IMR-90 (cell line): ENCODE data around the gene NPDC1. TPM values are rescaled to one million over a fixed set of nuclear protein-coding genes. Genes with fewer than 3 reads are reported as not detected.

Experiments used
- ATAC-seq: fragments of 200-7000 bp; cut with Tn5 transposase; 2 replicates; pipeline ENCODE4 v1.9.1; 2020; ENCODE audit warnings: low read depth, mild to moderate bottlenecking, moderate library complexity
- BruUV-seq: library from RNA; stranded (reverse); fragments of 400-500 nt; replicated peaks from 2 replicates; lab custom pipeline; 2021; lab: Mats Ljungman, UMichigan
- CTCF ChIA-PET: fragments of 300-600 bp; formaldehyde crosslinking; extraction: SDS; loops from one replicate; lab custom pipeline; 2021; ENCODE audit warnings: antibody characterized with exemption; lab: Yijun Ruan, JAX
- POLR2A ChIA-PET: fragments of 300-600 bp; sonication (Branson Sonifier 250); formaldehyde crosslinking; loops from one replicate; lab custom pipeline; 2022; ENCODE audit warnings: antibody characterized with exemption; ENCODE audit not compliant: unreplicated experiment; lab: Charles Lee
- DNase-seq: peaks from one replicate; pipeline ENCODE4 v3.0.0; 2013
- H2AFZ ChIP-seq: replicated peaks from 2 replicates; pipeline ENCODE3; 2013; ENCODE audit warnings: low read length, mild to moderate bottlenecking; ENCODE audit not compliant: poor library complexity
- H2AK5ac ChIP-seq: 2 replicates; pipeline ENCODE4 v1.6.1; 2013; ENCODE audit warnings: low read depth, low read length, inconsistent platforms
- H2AK9ac ChIP-seq: replicated peaks from 2 replicates; pipeline ENCODE3; 2013; ENCODE audit warnings: mild to moderate bottlenecking, low read depth, low read length, moderate library complexity; ENCODE audit not compliant: poor library complexity
- H2BK120ac ChIP-seq: 2 replicates; pipeline ENCODE4 v1.6.1; 2013; ENCODE audit warnings: low read depth, low read length, inconsistent platforms
- H2BK15ac ChIP-seq: 3 replicates; pipeline ENCODE4 v1.6.1; 2013; ENCODE audit warnings: low read depth, low read length, inconsistent platforms
- H2BK20ac ChIP-seq: 2 replicates; pipeline ENCODE4 v1.6.1; 2013; ENCODE audit warnings: low read depth, mild to moderate bottlenecking, inconsistent platforms, low read length, moderate library complexity
- H2BK5ac ChIP-seq: 2 replicates; pipeline ENCODE4 v1.6.1; 2013; ENCODE audit warnings: mild to moderate bottlenecking, low read depth, low read length, inconsistent platforms; ENCODE audit not compliant: poor library complexity, severe bottlenecking
- H3K14ac ChIP-seq: replicated peaks from 2 replicates; pipeline ENCODE4 v1.6.1; 2013; ENCODE audit warnings: low read depth, low read length, inconsistent platforms
- H3K18ac ChIP-seq: 2 replicates; pipeline ENCODE4 v1.6.1; 2013; ENCODE audit warnings: low read depth, low read length, control low read depth
- H3K23ac ChIP-seq: 2 replicates; pipeline ENCODE4 v1.6.1; 2013; ENCODE audit warnings: low read depth, low read length, inconsistent platforms
- H3K27ac ChIP-seq: 2 replicates; pipeline ENCODE4 v1.5.1; 2013; ENCODE audit warnings: mild to moderate bottlenecking, control low read depth, low read length; ENCODE audit not compliant: insufficient read depth
- H3K27me3 ChIP-seq: 2 replicates; pipeline ENCODE4 v1.6.1; 2013; ENCODE audit warnings: low read length; ENCODE audit not compliant: control insufficient read depth, insufficient read depth
- H3K36me3 ChIP-seq: 2 replicates; pipeline ENCODE4 v1.6.1; 2013; ENCODE audit warnings: low read length, mixed read lengths; ENCODE audit not compliant: control insufficient read depth, insufficient read depth
- H3K4ac ChIP-seq: 2 replicates; pipeline ENCODE4 v1.6.1; 2013; ENCODE audit warnings: low read depth, low read length, inconsistent platforms
- H3K4me1 ChIP-seq: 2 replicates; pipeline ENCODE4 v1.6.1; 2013; ENCODE audit warnings: low read length, mixed read lengths; ENCODE audit not compliant: control insufficient read depth, insufficient read depth
- H3K4me2 ChIP-seq: 2 replicates; pipeline ENCODE4 v1.6.1; 2013; ENCODE audit warnings: low read depth, mild to moderate bottlenecking, control low read depth, low read length, moderate library complexity
- H3K4me3 ChIP-seq: 2 replicates; pipeline ENCODE4 v1.5.1; 2013; ENCODE audit warnings: low read depth, mild to moderate bottlenecking, control low read depth, low read length, moderate library complexity; ENCODE audit not compliant: insufficient read depth
- H3K56ac ChIP-seq: 2 replicates; pipeline ENCODE4 v1.6.1; 2013; ENCODE audit warnings: low read length, inconsistent platforms; ENCODE audit not compliant: insufficient read depth; ENCODE audit errors: extremely low read depth
- H3K79me1 ChIP-seq, 2 experiments: 2 replicates each; pipeline ENCODE4 v1.6.1; 2013; ENCODE audit warnings: low read length in 2 of 2, inconsistent platforms in 1 of 2, low read depth in 1 of 2
- H3K9ac ChIP-seq: 2 replicates; pipeline ENCODE4 v1.6.1; 2013; ENCODE audit warnings: low read depth, low read length, control low read depth
- H3K9me1 ChIP-seq: 2 replicates; pipeline ENCODE4 v1.6.1; 2013; ENCODE audit warnings: low read length, inconsistent platforms; ENCODE audit not compliant: insufficient read depth
- H3K9me3 ChIP-seq: 2 replicates; pipeline ENCODE4 v1.6.1; 2013; ENCODE audit warnings: low read length; ENCODE audit not compliant: control insufficient read depth, insufficient read depth
- H4K20me1 ChIP-seq: 2 replicates; pipeline ENCODE4 v1.6.1; 2013; ENCODE audit warnings: low read length, inconsistent platforms; ENCODE audit not compliant: insufficient read depth
- H4K5ac ChIP-seq: 2 replicates; pipeline ENCODE4 v1.6.1; 2013; ENCODE audit warnings: mild to moderate bottlenecking, low read depth, low read length, control low read depth
- H4K8ac ChIP-seq, 2 experiments: 2 replicates each; pipeline ENCODE4 v1.6.1; 2013; ENCODE audit warnings: low read depth in 2 of 2, low read length in 2 of 2, control low read depth in 1 of 2, inconsistent platforms in 1 of 2
- H4K91ac ChIP-seq: 2 replicates; pipeline ENCODE4 v1.6.1; 2013; ENCODE audit warnings: low read depth, low read length, inconsistent platforms; ENCODE audit not compliant: insufficient read depth
- BHLHE40 ChIP-seq: fragments of 150-350 bp; IDR thresholded peaks from 2 replicates; pipeline ENCODE4 v1.6.1; 2016; ENCODE audit warnings: mild to moderate bottlenecking, low read depth, low read length
- CEBPB ChIP-seq: IDR thresholded peaks from 2 replicates; pipeline ENCODE4 v1.6.1; 2012; ENCODE audit warnings: low read depth, low read length, improper control_type of control experiment
- CHD1 ChIP-seq: IDR thresholded peaks from 2 replicates; pipeline ENCODE4 v1.6.1; 2012; ENCODE audit warnings: low read depth, low read length, improper control_type of control experiment
- FOS ChIP-seq: fragments of 150-350 bp; IDR thresholded peaks from 2 replicates; pipeline ENCODE4 v1.6.1; 2016; ENCODE audit warnings: low read depth, low read length
- MAFK ChIP-seq: IDR thresholded peaks from 2 replicates; pipeline ENCODE4 v1.6.1; 2012; ENCODE audit warnings: low read depth, low read length, improper control_type of control experiment
- MAZ ChIP-seq: IDR thresholded peaks from 2 replicates; pipeline ENCODE4 v1.6.1; 2012; ENCODE audit warnings: low read depth, mild to moderate bottlenecking, low read length, improper control_type of control experiment, moderate library complexity, borderline replicate concordance
- MXI1 ChIP-seq: IDR thresholded peaks from 2 replicates; pipeline ENCODE4 v1.6.1; 2012; ENCODE audit warnings: low read depth, mild to moderate bottlenecking, low read length, moderate library complexity, borderline replicate concordance
- NFE2L2 ChIP-seq: fragments of 150-350 bp; IDR thresholded peaks from 2 replicates; pipeline ENCODE4 v1.6.1; 2016; ENCODE audit warnings: low read depth, mild to moderate bottlenecking, low read length
- RAD21 ChIP-seq: IDR thresholded peaks from 2 replicates; pipeline ENCODE4 v1.6.1; 2012; ENCODE audit warnings: low read length, improper control_type of control experiment
- RCOR1 ChIP-seq: IDR thresholded peaks from 2 replicates; pipeline ENCODE4 v1.6.1; 2012; ENCODE audit warnings: mild to moderate bottlenecking, low read length, improper control_type of control experiment; ENCODE audit not compliant: insufficient replicate concordance
- RFX5 ChIP-seq: IDR thresholded peaks from 2 replicates; pipeline ENCODE4 v1.8.0; 2012; ENCODE audit warnings: low read depth, mild to moderate bottlenecking, low read length, moderate library complexity
- WGBS, 2 experiments: methylation state at CpG; one replicate each; pipeline versions ENCODE4 v1.1.5 to v1.1.7; 2013; ENCODE audit warnings: missing lambda C conversion rate in 2 of 2; ENCODE audit not compliant: insufficient read length in 1 of 2; ENCODE audit errors: extremely low coverage in 2 of 2; 5-methylcytosine and 5-hydroxymethylcytosine counted together
- dilution Hi-C: fragments of 300-500 bp; cut with HindIII; formaldehyde crosslinking; loops from one replicate; pipeline ENCODE4 v1.14.3; 2018; ENCODE audit warnings: low sequenced_read_pairs; ENCODE audit not compliant: unreplicated experiment
- in situ Hi-C: fragments of 300-500 bp; cut with MboI; formaldehyde crosslinking; loops from 3 replicates; pipeline ENCODE4 v1.14.3; 2019; ENCODE audit warnings: low sequenced_read_pairs, inconsistent platforms, mixed read lengths
- intact Hi-C: fragments of 100-400 bp; cut with micrococcal nuclease; formaldehyde crosslinking; loops from 2 replicates; pipeline ENCODE4 v1.10.0; 2022
- polyA plus RNA-seq, 3 experiments: library from polyadenylated mRNA; depleted of rRNA; stranded (reverse); fragments of >200 nt; gene quantifications; 2 replicates each; pipeline ENCODE4 v1.2.3, GENCODE V29; 2012; ENCODE audit warnings: low replicate concordance in 1 of 3
- total RNA-seq: library from RNA; depleted of rRNA; stranded (reverse); fragments of >200 nt; gene quantifications from 2 replicates; pipeline ENCODE4 v1.2.3, GENCODE V29; 2012
- TF ChIP-seq, protein P1 (sequence below): fragments of 150-350 bp; IDR thresholded peaks from 2 replicates; pipeline ENCODE4 v1.6.1; 2016; ENCODE audit warnings: low read depth, mild to moderate bottlenecking, low read length, moderate library complexity, borderline replicate concordance
- TF ChIP-seq, protein P2 (sequence below): conservative IDR thresholded peaks from 2 replicates; pipeline ENCODE4 v1.5.1; 2012; ENCODE audit warnings: mild to moderate bottlenecking, low read depth, low read length, improper control_type of control experiment
- TF ChIP-seq, protein P3 (sequence below): fragments of 150-350 bp; IDR thresholded peaks from 2 replicates; pipeline ENCODE4 v1.6.1; 2017; ENCODE audit warnings: mild to moderate bottlenecking, antibody characterized with exemption, low read length, low read depth

Gene NPDC1
- total and polyA plus RNA-seq, 2 of the 4 experiments (the other 2 are of a cell fraction), result 2.7 to 58.1 TPM

DNA sequence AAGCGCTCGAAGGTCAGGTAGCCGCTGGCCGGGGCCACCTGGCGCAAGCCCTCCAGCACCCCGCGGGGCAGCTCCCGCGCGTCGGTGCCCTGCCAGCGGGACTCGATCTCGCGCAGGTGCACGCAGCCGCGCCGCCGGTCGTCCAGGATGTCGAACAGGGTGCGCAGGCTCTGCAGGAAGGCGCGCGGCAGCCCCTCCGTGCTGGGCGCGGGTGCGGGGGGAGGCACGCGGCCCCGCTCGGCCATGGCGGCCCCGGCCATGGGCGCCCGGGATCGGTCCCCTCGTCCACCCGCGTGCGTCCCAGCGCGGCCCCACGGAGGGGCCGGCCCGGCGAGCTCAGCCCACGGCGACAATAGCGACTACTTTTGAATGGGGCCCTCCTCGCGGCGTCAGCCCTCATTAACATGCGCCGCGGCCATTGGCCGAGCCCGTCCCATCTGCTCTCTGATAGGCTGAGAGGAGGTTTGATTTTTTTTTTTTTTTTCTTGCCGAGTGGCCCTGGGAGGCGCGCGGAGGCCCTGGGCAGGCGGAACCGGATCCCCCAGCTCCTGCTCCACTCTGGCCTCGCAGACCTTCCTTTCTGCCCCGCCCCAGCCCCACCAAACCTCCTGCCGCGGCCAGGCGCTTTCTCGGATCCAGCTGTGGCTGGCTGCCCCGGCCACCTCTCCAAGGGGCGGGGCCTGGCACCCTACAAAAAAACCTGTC, 24.4 kb upstream of the NPDC1 start, which contains the start of gene SAPCD2:
SAPCD2 (minus strand) TSS at position 357 of the 705 bp plus-strand sequence; CDS start at position 260, 97 bp downstream.
- Histone ChIP-seq H4K20me1 (no peaks in the 10 kb centered on the region), H3K4me3 (peak within 1 kb of the TSS; percentile 53), H2AFZ (peak within 1 kb of the TSS; percentile 90), H2BK20ac (no peak within 1 kb of the TSS), H4K5ac (no peak within 1 kb of the TSS), H3K9me1 (no peaks in the 10 kb centered on the region), H4K91ac (peak within 1 kb of the TSS; percentile 76), H3K9me3 (no peaks in the 10 kb centered on the region), H3K79me1 (peaks cover 2 to 11% of the 10 kb centered on the region in 2 experiments), H3K4me2 (peak within 1 kb of the TSS; percentile 51), H2BK15ac (no peak within 1 kb of the TSS), H2AK9ac (peak within 1 kb of the TSS; percentile 44), H3K27me3 (no peaks in the 10 kb centered on the region; the same call in 1 of the 2 replicates), H3K36me3 (no peaks in the 10 kb centered on the region), H3K27ac (no peak within 1 kb of the TSS; the same call in 1 of the 2 replicates), H4K8ac (peak within 1 kb of the TSS; percentile 74 to 79; a peak in 3 of 4 replicates), H3K4me1 (peaks cover 3% of the 10 kb centered on the region; the same call in 1 of the 2 replicates), H3K23ac (no peak within 1 kb of the TSS), H3K4ac (peak within 1 kb of the TSS; percentile 43; the same call in 1 of the 2 replicates), H3K18ac (no peak within 1 kb of the TSS), H3K9ac (peak within 1 kb of the TSS; percentile 23; the same call in 1 of the 2 replicates), H3K56ac (no peak within 1 kb of the TSS), H3K14ac (no peak within 1 kb of the TSS), H2BK5ac (no peak within 1 kb of the TSS), H2BK120ac (no peak within 1 kb of the TSS), H2AK5ac (peak within 1 kb of the TSS; percentile 70)
- intact Hi-C loops, result loop anchor here (1.0 kb wide), 1 partner anchor 16 kb away; the partner anchor contains the start of gene MAN1B1
- WGBS, 2 experiments, result 1% methylated on average over 38 of the region's 74 CpGs; no CpG with 5 or more reads in 1 of the 2 experiments
- ATAC-seq (peak; percentile 94), DNase-seq (peak; percentile 79)
- in situ Hi-C loops, result no loop called here
- no TSS peak for BruUV-seq
- POLR2A ChIA-PET, result interaction anchor here (0.6 kb wide), 1 partner anchor 1186 kb away, joined by 3 read pairs; no protein-coding TSS in a partner anchor
- CTCF ChIA-PET, result interaction anchor here (0.7 to 1.0 kb wide), 2 partner anchors 18 to 41 kb away, joined by 3 to 4 read pairs; no protein-coding TSS in a partner anchor
- dilution Hi-C loops, result no loop called here
- TF ChIP-seq RFX5, result no peak
- TF ChIP-seq CEBPB, result no peak
- no peak for TF ChIP-seq MXI1
- TF ChIP-seq, protein P1, sequence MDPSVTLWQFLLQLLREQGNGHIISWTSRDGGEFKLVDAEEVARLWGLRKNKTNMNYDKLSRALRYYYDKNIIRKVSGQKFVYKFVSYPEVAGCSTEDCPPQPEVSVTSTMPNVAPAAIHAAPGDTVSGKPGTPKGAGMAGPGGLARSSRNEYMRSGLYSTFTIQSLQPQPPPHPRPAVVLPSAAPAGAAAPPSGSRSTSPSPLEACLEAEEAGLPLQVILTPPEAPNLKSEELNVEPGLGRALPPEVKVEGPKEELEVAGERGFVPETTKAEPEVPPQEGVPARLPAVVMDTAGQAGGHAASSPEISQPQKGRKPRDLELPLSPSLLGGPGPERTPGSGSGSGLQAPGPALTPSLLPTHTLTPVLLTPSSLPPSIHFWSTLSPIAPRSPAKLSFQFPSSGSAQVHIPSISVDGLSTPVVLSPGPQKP, result no peak
- no peak for TF ChIP-seq RCOR1
- no peak for TF ChIP-seq BHLHE40
- TF ChIP-seq NFE2L2, result no peak
- TF ChIP-seq, protein P2, sequence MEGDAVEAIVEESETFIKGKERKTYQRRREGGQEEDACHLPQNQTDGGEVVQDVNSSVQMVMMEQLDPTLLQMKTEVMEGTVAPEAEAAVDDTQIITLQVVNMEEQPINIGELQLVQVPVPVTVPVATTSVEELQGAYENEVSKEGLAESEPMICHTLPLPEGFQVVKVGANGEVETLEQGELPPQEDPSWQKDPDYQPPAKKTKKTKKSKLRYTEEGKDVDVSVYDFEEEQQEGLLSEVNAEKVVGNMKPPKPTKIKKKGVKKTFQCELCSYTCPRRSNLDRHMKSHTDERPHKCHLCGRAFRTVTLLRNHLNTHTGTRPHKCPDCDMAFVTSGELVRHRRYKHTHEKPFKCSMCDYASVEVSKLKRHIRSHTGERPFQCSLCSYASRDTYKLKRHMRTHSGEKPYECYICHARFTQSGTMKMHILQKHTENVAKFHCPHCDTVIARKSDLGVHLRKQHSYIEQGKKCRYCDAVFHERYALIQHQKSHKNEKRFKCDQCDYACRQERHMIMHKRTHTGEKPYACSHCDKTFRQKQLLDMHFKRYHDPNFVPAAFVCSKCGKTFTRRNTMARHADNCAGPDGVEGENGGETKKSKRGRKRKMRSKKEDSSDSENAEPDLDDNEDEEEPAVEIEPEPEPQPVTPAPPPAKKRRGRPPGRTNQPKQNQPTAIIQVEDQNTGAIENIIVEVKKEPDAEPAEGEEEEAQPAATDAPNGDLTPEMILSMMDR, result no peak
- TF ChIP-seq CHD1, result no peak
- no peak for TF ChIP-seq FOS
- no peak for TF ChIP-seq MAFK
- no peak for TF ChIP-seq RAD21
- TF ChIP-seq, protein P3, sequence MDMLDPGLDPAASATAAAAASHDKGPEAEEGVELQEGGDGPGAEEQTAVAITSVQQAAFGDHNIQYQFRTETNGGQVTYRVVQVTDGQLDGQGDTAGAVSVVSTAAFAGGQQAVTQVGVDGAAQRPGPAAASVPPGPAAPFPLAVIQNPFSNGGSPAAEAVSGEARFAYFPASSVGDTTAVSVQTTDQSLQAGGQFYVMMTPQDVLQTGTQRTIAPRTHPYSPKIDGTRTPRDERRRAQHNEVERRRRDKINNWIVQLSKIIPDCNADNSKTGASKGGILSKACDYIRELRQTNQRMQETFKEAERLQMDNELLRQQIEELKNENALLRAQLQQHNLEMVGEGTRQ, result no peak
- TF ChIP-seq MAZ, result no peak
